GM12891 (cell line): ENCODE measurements around the gene THEM5. TPM values are rescaled to one million over a fixed set of nuclear protein-coding genes. Genes with fewer than 3 reads are reported as not detected.
"Not testable (repeated sequence)": the region's sequence is repeated elsewhere in the genome, so short reads cannot be mapped to it uniquely, and the experiment has no call there.

Experiments
- DNase-seq: peaks from one replicate; pipeline ENCODE4 v3.0.0; 2011; ENCODE audit warnings: low spot score; ENCODE audit not compliant: insufficient read length
- FAIRE-seq: peaks from 2 replicates; lab custom pipeline; 2011; peaks lifted over from hg19 to GRCh38; lab: Jason Lieb, UNC
- PAX5 ChIP-seq: IDR thresholded peaks from 2 replicates; pipeline ENCODE4 v1.6.1; 2011; ENCODE audit warnings: low read length, moderate library complexity, mild to moderate bottlenecking; ENCODE audit not compliant: insufficient read depth, severe bottlenecking
- POLR2A ChIP-seq: IDR thresholded peaks from 2 replicates; pipeline ENCODE4 v1.6.1; 2011; ENCODE audit warnings: low read depth, low read length, control low read depth
- POLR2AphosphoS5 ChIP-seq: IDR thresholded peaks from 2 replicates; pipeline ENCODE4 v1.6.1; 2011; ENCODE audit warnings: low read depth, low read length, control low read depth
- POU2F2 ChIP-seq: IDR thresholded peaks from 2 replicates; pipeline ENCODE4 v1.6.1; 2011; ENCODE audit warnings: low read depth, mild to moderate bottlenecking, control low read depth, low read length, moderate library complexity
- SPI1 ChIP-seq: IDR thresholded peaks from 2 replicates; pipeline ENCODE4 v1.6.1; 2011; ENCODE audit warnings: low read depth, low read length, control low read depth
- TAF1 ChIP-seq: IDR thresholded peaks from 2 replicates; pipeline ENCODE4 v1.6.1; 2011; ENCODE audit warnings: low read depth, low read length, control low read depth
- polyA plus RNA-seq: library from polyadenylated mRNA; unstranded; fragments of >200 nt; gene quantifications from one replicate; pipeline ENCODE4 v1.2.1, GENCODE V29; 2012; ENCODE audit warnings: low read depth, missing spikeins, inconsistent platforms; ENCODE audit not compliant: missing spikeins

THEM5 gene
- polyA plus RNA-seq: not detected

- DNase-seq (no peak), FAIRE-seq (no peak)
- TF ChIP-seq POLR2AphosphoS5 (no peak), POLR2A (no peak), SPI1 (no peak), TAF1 (no peak), PAX5 (no peak), POU2F2 (no peak)
Observed at GRCh38 chr1:151853411-151853943, at the start of gene THEM5. Gene THEM5 (minus strand): TSS chr1:151853712. CDS start chr1:151853565, 147 bp downstream.

GRCh38 chr1:151902858-151903257, 49.3 kb upstream of the THEM5 start:
- DNase-seq (no peak), FAIRE-seq (no peak)
- TF ChIP-seq POU2F2 (no peak), PAX5 (no peak), POLR2AphosphoS5 (no peak), SPI1 (no peak), TAF1 (no peak), POLR2A (no peak)

GRCh38 chr1:151900804-151901203, 47.3 kb upstream of the THEM5 start:
- DNase-seq, FAIRE-seq: not testable (repeated sequence)

DNA sequence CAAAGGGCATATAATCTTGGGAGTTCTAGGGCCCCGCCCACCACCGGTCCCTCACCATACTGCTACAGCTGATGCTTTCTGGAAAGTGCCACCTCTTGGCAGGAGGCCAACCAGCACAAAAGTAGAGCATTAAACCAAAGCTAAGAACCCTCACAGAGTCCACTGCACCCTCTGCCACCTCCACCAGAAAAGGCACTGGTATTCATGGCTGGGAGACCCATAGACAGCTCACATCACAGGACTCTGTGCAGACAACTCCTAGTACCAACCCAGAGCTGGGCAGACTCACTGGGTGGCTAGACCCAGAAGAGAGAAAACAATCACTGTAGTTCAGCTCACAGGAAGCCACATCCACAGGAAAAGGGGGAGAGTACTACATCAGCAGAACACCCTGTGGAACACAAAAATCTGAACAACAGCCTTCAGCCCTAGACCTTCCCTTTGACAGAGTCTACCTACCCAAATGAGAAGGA, 45.0 kb upstream of the THEM5 start:
- DNase-seq (no peak), FAIRE-seq (no peak)
- TF ChIP-seq TAF1: no peak
- TF ChIP-seq POLR2A: no peak
- TF ChIP-seq POU2F2: no peak
- TF ChIP-seq SPI1: no peak
- no peak for TF ChIP-seq PAX5
- no peak for TF ChIP-seq POLR2AphosphoS5

DNA sequence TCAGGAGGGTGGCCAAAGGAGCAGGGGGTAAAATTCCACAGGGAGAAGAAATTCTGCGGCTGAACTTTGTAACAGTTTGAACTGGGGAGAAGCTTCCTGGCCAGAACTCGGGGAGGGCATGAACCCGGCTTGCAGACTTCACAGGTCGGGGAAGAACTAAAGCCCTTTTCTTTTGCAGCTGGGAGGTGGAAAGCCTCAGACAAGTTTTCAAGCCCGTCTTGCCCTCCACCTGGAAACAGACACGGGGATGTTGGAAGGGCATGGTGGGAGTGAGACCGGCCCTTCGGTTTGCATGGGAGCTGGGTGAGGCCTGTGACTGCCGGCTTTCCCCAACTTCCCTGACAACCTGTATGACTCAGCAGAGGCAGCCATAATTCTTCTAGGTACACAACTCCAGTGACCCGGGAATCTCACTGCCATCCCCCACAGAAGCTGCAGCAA, 44.5 kb upstream of the THEM5 start:
- DNase-seq: no peak
- no peak for FAIRE-seq
- TF ChIP-seq PAX5 (no peak), POLR2A (no peak), POLR2AphosphoS5 (no peak), SPI1 (no peak), TAF1 (no peak), POU2F2 (no peak)

GRCh38 chr1:151893176-151893924, 39.8 kb upstream of the THEM5 start:
- FAIRE-seq (no peak), DNase-seq (no peak)
- TF ChIP-seq POU2F2: no peak

GRCh38 chr1:151892190-151892589, 38.7 kb upstream of the THEM5 start:
- no peak for FAIRE-seq
- DNase-seq: no peak
- TF ChIP-seq SPI1: no peak
- no peak for TF ChIP-seq POLR2AphosphoS5
- TF ChIP-seq TAF1: no peak
- no peak for TF ChIP-seq POLR2A
- TF ChIP-seq POU2F2: no peak
- TF ChIP-seq PAX5: no peak

- no peak for DNase-seq
- no peak for FAIRE-seq
- TF ChIP-seq TAF1 (no peak), POLR2A (no peak), PAX5 (no peak), POU2F2 (no peak), SPI1 (no peak), POLR2AphosphoS5 (no peak)
Observed at GRCh38 chr1:151891512-151891911, 38.0 kb upstream of the THEM5 start.

GRCh38 chr1:151888972-151889570, 35.6 kb upstream of the THEM5 start:
- FAIRE-seq: no peak
- no peak for DNase-seq
- no peak for TF ChIP-seq PAX5
- no peak for TF ChIP-seq TAF1
- no peak for TF ChIP-seq POU2F2
- no peak for TF ChIP-seq POLR2A
- TF ChIP-seq POLR2AphosphoS5: no peak
- no peak for TF ChIP-seq SPI1

DNA sequence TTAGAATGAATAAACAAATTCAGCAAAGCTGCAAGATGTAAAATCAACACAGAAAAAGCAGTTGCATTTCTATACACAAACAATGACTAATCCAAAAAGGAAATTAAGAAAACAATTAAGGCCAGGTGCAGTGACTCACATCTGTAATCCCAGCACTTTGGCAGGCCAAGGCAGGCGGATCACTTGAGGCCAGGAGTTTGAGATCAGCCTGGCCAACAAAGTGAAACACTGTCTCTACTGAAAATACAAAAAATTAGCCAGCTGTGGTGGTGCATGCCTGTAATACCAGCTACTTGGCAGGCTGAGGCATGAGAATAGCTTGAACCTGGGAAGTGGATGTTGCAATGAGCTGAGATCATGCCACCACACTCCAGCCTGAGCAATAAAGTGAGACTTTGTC, 33.5 kb upstream of the THEM5 start:
- TF ChIP-seq POU2F2 (no peak), SPI1 (no peak), TAF1 (no peak), POLR2AphosphoS5 (no peak), POLR2A (no peak), PAX5 (no peak)
- FAIRE-seq (no peak), DNase-seq (no peak)

DNA sequence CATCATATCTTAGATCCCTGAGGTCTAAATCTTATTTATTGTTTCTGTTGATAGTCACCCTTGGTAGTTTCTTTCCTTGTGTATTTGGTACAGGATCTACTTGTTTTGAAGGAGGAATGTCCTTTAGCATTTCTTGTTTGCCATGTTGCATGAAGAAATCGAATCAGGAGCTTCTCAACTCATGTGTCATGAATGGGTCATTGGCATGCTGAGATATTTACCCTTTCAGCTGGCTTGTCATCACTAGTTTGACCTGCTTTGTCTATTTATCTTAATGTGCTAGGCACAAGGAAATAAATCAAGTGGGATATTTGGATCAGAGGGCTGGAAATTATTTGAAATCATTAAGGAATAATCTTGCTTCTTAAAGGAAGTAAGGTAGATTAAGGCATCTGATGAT, 32.0 kb upstream of the THEM5 start:
- no peak for DNase-seq
- no peak for FAIRE-seq

GRCh38 chr1:151884879-151885278, 31.4 kb upstream of the THEM5 start:
- FAIRE-seq, DNase-seq: not testable (repeated sequence)

More for the DNA sequence above, 32.0 kb upstream of the THEM5 start:
- TF ChIP-seq PAX5 (no peak), POLR2A (no peak), SPI1 (no peak), POU2F2 (no peak), POLR2AphosphoS5 (no peak), TAF1 (no peak)
